Neural cell (in vitro differentiated cells): ENCODE data around the gene ATG2A. TPM values are rescaled to one million over a fixed set of nuclear protein-coding genes. Genes with fewer than 3 reads are reported as not detected.

ENCODE experiments used
- H2AFZ ChIP-seq: fragments of 200-600, 300-800 bp; sonication (generic), shearing (Covaris generic); 2 replicates; pipeline ENCODE4 v1.6.0; 2014; ENCODE audit warnings: low read depth, mild to moderate bottlenecking, antibody characterized with exemption, low read length, moderate library complexity
- H3F3A ChIP-seq: fragments of 200-600 bp; shearing (Covaris generic); 2 replicates; pipeline ENCODE4 v1.6.1; 2016; ENCODE audit warnings: mild to moderate bottlenecking, moderate library complexity, mixed read lengths, antibody characterized with exemption, low read length; ENCODE audit not compliant: insufficient read depth, poor library complexity, severe bottlenecking
- H3K27ac ChIP-seq: fragments of 200-600, 300-800 bp; sonication (generic), shearing (Covaris generic); 2 replicates; pipeline ENCODE4 v1.5.1; 2014; ENCODE audit warnings: mild to moderate bottlenecking, low read length, moderate library complexity
- H3K27me3 ChIP-seq: fragments of 300-800, 200-600 bp; sonication (generic), shearing (Covaris generic); 2 replicates; pipeline ENCODE4 v1.6.0; 2014; ENCODE audit warnings: mild to moderate bottlenecking, low read depth, low read length, moderate library complexity; ENCODE audit not compliant: insufficient read depth
- H3K36me3 ChIP-seq: fragments of 300-800, 200-600 bp; sonication (generic), shearing (Covaris generic); 2 replicates; pipeline ENCODE4 v1.5.1; 2014; ENCODE audit warnings: mild to moderate bottlenecking, antibody characterized with exemption, low read length, moderate library complexity; ENCODE audit not compliant: insufficient read depth
- H3K4me2 ChIP-seq: fragments of 300-800, 200-600 bp; sonication (generic), shearing (Covaris generic); 2 replicates; pipeline ENCODE4 v1.6.0; 2014; ENCODE audit warnings: mild to moderate bottlenecking, low read length
- H3K4me3 ChIP-seq: fragments of 300-800, 200-600 bp; sonication (generic), shearing (Covaris generic); 2 replicates; pipeline ENCODE4 v1.5.1; 2014; ENCODE audit warnings: mild to moderate bottlenecking, low read length, moderate library complexity
- H3K79me2 ChIP-seq: fragments of 200-600 bp; shearing (Covaris generic); replicated peaks from 2 replicates; pipeline ENCODE4 v1.6.0; 2014; ENCODE audit warnings: mild to moderate bottlenecking, low read length, moderate library complexity; ENCODE audit not compliant: insufficient read depth
- H3K9ac ChIP-seq: fragments of 300-800, 200-600 bp; sonication (generic), shearing (Covaris generic); 2 replicates; pipeline ENCODE4 v1.6.1; 2016; ENCODE audit warnings: mild to moderate bottlenecking, low read length, mixed read lengths
- H3K9me2 ChIP-seq: fragments of 200-600 bp; shearing (Covaris generic); 2 replicates; pipeline ENCODE4 v1.6.1; 2016; ENCODE audit warnings: mild to moderate bottlenecking, low read length, mixed read lengths; ENCODE audit not compliant: insufficient read depth
- H3K9me3 ChIP-seq: fragments of 200-600, 300-800 bp; sonication (generic), shearing (Covaris generic); 2 replicates; pipeline ENCODE4 v1.6.1; 2016; ENCODE audit warnings: mild to moderate bottlenecking, mixed run types, low read length, moderate library complexity, mixed read lengths
- H4K20me1 ChIP-seq: fragments of 200-600 bp; shearing (Covaris generic); 2 replicates; pipeline ENCODE4 v1.6.1; 2016; ENCODE audit warnings: mild to moderate bottlenecking, mixed run types; ENCODE audit not compliant: insufficient read depth
- EP300 ChIP-seq: fragments of 450-650 bp; conservative IDR thresholded peaks from 2 replicates; pipeline ENCODE4 v1.6.1; 2014; ENCODE audit warnings: antibody characterized with exemption, mild to moderate bottlenecking, moderate library complexity; ENCODE audit not compliant: poor library complexity, severe bottlenecking
- EZH2 ChIP-seq: fragments of 200-600, 300-800 bp; shearing (Covaris generic), sonication (generic); IDR thresholded peaks from 2 replicates; pipeline ENCODE4 v1.6.1; 2014; ENCODE audit warnings: antibody characterized with exemption, low read length, borderline replicate concordance, mild to moderate bottlenecking; ENCODE audit not compliant: insufficient read depth, poor library complexity, severe bottlenecking
- MXI1 ChIP-seq: fragments of 450-650 bp; conservative IDR thresholded peaks from 2 replicates; pipeline ENCODE4 v1.6.1; 2014; ENCODE audit warnings: antibody characterized with exemption, mild to moderate bottlenecking; ENCODE audit not compliant: poor library complexity, severe bottlenecking
- POLR2AphosphoS5 ChIP-seq: IDR thresholded peaks from 2 replicates; pipeline ENCODE4 v1.6.1; 2012
- RAD21 ChIP-seq: fragments of 450-650 bp; conservative IDR thresholded peaks from 2 replicates; pipeline ENCODE4 v1.6.1; 2014; ENCODE audit warnings: antibody characterized with exemption, mild to moderate bottlenecking, moderate library complexity
- SMC3 ChIP-seq: fragments of 450-650 bp; conservative IDR thresholded peaks from 2 replicates; pipeline ENCODE4 v1.6.1; 2014; ENCODE audit warnings: antibody characterized with exemption, mild to moderate bottlenecking, moderate library complexity; ENCODE audit not compliant: poor library complexity
- TAF1 ChIP-seq: IDR thresholded peaks from 2 replicates; pipeline ENCODE4 v1.6.1; 2012; ENCODE audit warnings: low read depth
- polyA plus RNA-seq: library from polyadenylated mRNA; depleted of rRNA; stranded (reverse); fragments of >200 nt; gene quantifications from 2 replicates; pipeline ENCODE4 v1.2.3, GENCODE V29; 2014
- TF ChIP-seq, protein P1 (sequence below): IDR thresholded peaks from 2 replicates; pipeline ENCODE4 v1.6.1; 2012; ENCODE audit warnings: borderline replicate concordance
- TF ChIP-seq, protein P2 (sequence below): fragments of 450-650 bp; IDR thresholded peaks from 2 replicates; pipeline ENCODE4 v1.5.1; 2014; ENCODE audit warnings: antibody characterized with exemption, mild to moderate bottlenecking, moderate library complexity; ENCODE audit not compliant: poor library complexity, severe bottlenecking

The ATG2A gene
- polyA plus RNA-seq, 1 donor from 2014 or later: 7.5 TPM

DNA sequence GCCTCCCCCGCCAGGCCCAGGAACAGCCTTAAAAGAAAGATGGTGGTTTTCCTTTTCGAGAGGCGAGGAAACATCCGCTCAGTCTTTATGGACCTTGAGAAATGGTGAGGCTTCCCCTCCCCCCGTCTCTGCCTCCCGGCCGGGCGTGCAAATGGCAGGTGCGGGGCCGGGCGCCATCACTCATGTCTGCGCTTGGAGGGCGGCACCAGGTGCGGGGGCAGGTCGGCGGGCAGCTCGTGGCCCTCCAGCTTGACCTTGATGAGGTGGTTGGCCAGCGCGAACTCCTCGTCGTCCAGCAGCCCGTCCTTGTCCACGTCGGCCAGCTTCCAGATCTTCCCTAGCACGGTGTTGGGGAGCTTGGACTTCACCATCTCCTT lies 62.9 kb downstream of the ATG2A start:
- H3K4me3 ChIP-seq: no peak overlapping the region
- TF ChIP-seq POLR2AphosphoS5: no peak
- TF ChIP-seq RAD21: no peak
- TF ChIP-seq MXI1: no peak
- TF ChIP-seq EZH2: no peak
- no peak for TF ChIP-seq TAF1
- no peaks in the 10 kb centered on the region for H4K20me1 ChIP-seq
- H3K36me3 ChIP-seq: no peaks in the 10 kb centered on the region
- H3K79me2 ChIP-seq: no peaks in the 10 kb centered on the region
- H3F3A ChIP-seq: no peaks in the 10 kb centered on the region
- no peak overlapping the region for H3K4me2 ChIP-seq
- H2AFZ ChIP-seq: no peak overlapping the region
- no peak overlapping the region for H3K27ac ChIP-seq
- H3K9ac ChIP-seq: no peak overlapping the region
- H3K9me3 ChIP-seq: no peaks in the 10 kb centered on the region
- no peaks in the 10 kb centered on the region for H3K9me2 ChIP-seq
- no peaks in the 10 kb centered on the region for H3K27me3 ChIP-seq

DNA sequence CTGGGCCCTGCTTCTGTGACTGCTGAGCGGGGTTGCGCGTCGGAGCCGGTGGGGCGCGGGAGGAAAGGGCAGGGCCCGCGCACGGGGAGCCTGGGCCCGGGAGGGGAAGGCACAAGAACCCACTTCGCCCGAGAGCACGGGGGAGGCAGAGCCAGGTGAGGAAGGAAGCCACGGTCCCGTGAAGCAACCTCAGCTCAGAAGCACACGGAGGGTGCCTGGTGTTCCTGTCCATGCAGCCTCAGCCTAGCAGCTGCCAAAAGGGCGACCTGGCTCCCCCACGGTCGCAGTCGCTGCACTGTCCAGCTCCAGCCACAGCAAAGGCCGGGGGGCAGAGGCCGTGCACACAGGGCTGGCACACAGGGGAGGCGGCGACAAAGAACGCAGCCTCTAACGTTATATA lies 63.3 kb downstream of the ATG2A start:
- Histone ChIP-seq H3K27ac (no peak overlapping the region), H3K36me3 (no peaks in the 10 kb centered on the region)

DNA sequence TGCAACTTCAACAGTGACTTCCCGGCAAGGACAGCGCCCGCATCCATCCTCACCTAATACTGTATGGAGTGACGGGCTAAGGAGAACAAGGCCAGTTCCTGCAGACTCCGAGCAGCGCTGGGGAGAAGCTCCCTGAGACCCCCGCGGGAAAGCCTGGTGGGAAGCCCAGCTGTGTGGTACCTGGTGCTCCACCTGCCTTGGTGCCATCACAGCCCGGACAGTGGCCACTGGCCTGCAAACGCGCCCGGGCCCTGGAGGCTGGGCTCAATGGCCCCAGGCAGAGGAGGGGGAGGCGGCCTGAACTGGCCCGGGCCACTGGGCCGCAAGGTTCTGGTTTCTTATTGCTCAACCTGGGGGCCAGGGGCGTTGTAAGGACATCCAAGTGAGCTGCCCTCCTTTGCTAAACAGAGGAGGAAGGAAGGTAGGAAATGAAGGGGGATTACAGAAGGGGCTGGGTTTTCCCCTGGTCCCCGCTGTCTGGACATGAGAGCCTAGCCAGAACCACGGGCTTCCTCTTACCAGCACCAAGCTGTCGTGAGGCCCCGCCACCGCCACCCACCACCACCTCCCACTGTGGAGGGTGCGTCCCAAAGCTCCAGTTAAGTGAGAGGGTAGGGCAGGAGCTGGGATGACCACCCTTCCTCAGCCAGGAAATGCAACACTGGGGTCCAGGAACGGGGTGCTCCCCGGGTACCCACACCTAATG lies 64.1 kb downstream of the ATG2A start:
- no peak overlapping the region for H3K27ac ChIP-seq

More for the DNA sequence above, 63.3 kb downstream of the ATG2A start:
- TF ChIP-seq, protein P1, sequence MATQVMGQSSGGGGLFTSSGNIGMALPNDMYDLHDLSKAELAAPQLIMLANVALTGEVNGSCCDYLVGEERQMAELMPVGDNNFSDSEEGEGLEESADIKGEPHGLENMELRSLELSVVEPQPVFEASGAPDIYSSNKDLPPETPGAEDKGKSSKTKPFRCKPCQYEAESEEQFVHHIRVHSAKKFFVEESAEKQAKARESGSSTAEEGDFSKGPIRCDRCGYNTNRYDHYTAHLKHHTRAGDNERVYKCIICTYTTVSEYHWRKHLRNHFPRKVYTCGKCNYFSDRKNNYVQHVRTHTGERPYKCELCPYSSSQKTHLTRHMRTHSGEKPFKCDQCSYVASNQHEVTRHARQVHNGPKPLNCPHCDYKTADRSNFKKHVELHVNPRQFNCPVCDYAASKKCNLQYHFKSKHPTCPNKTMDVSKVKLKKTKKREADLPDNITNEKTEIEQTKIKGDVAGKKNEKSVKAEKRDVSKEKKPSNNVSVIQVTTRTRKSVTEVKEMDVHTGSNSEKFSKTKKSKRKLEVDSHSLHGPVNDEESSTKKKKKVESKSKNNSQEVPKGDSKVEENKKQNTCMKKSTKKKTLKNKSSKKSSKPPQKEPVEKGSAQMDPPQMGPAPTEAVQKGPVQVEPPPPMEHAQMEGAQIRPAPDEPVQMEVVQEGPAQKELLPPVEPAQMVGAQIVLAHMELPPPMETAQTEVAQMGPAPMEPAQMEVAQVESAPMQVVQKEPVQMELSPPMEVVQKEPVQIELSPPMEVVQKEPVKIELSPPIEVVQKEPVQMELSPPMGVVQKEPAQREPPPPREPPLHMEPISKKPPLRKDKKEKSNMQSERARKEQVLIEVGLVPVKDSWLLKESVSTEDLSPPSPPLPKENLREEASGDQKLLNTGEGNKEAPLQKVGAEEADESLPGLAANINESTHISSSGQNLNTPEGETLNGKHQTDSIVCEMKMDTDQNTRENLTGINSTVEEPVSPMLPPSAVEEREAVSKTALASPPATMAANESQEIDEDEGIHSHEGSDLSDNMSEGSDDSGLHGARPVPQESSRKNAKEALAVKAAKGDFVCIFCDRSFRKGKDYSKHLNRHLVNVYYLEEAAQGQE: no peak
- TF ChIP-seq TAF1 (no peak), EP300 (no peak), SMC3 (no peak)
- H3K9ac ChIP-seq: no peak overlapping the region
- H3K4me3 ChIP-seq: no peak overlapping the region
- no peaks in the 10 kb centered on the region for H3K79me2 ChIP-seq
- no peak overlapping the region for H3K4me2 ChIP-seq
- no peaks in the 10 kb centered on the region for H3K27me3 ChIP-seq
- H3K9me2 ChIP-seq: no peaks in the 10 kb centered on the region
- no peaks in the 10 kb centered on the region for H3F3A ChIP-seq
- no peaks in the 10 kb centered on the region for H4K20me1 ChIP-seq
- H2AFZ ChIP-seq: no peak overlapping the region
- H3K9me3 ChIP-seq: no peaks in the 10 kb centered on the region

More for the DNA sequence above, 64.1 kb downstream of the ATG2A start:
- H3K9me2 ChIP-seq: no peaks in the 10 kb centered on the region
- H2AFZ ChIP-seq: no peak overlapping the region
- TF ChIP-seq POLR2AphosphoS5 (no peak), SMC3 (no peak), MXI1 (no peak), EZH2 (no peak), EP300 (no peak), TAF1 (no peak), RAD21 (no peak)
- TF ChIP-seq, protein P2, sequence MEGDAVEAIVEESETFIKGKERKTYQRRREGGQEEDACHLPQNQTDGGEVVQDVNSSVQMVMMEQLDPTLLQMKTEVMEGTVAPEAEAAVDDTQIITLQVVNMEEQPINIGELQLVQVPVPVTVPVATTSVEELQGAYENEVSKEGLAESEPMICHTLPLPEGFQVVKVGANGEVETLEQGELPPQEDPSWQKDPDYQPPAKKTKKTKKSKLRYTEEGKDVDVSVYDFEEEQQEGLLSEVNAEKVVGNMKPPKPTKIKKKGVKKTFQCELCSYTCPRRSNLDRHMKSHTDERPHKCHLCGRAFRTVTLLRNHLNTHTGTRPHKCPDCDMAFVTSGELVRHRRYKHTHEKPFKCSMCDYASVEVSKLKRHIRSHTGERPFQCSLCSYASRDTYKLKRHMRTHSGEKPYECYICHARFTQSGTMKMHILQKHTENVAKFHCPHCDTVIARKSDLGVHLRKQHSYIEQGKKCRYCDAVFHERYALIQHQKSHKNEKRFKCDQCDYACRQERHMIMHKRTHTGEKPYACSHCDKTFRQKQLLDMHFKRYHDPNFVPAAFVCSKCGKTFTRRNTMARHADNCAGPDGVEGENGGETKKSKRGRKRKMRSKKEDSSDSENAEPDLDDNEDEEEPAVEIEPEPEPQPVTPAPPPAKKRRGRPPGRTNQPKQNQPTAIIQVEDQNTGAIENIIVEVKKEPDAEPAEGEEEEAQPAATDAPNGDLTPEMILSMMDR: no peak
- TF ChIP-seq, protein P1: no peak
- no peak overlapping the region for H3K4me2 ChIP-seq
- H3F3A ChIP-seq: no peaks in the 10 kb centered on the region
- H4K20me1 ChIP-seq: no peaks in the 10 kb centered on the region
- no peaks in the 10 kb centered on the region for H3K79me2 ChIP-seq
- no peak overlapping the region for H3K9ac ChIP-seq
- no peak overlapping the region for H3K4me3 ChIP-seq
- no peaks in the 10 kb centered on the region for H3K27me3 ChIP-seq
- no peaks in the 10 kb centered on the region for H3K36me3 ChIP-seq
- H3K9me3 ChIP-seq: no peaks in the 10 kb centered on the region
